HepG2 (cell line): ENCODE data around the gene MAGIX. TPM values are rescaled to one million over a fixed set of nuclear protein-coding genes. Genes with fewer than 3 reads are reported as not detected.
A peak's percentile ranks its signal among the peaks of the same experiment; 100 is the strongest.

Experiments used
- BCL6 ChIP-seq: IDR thresholded peaks from 2 replicates; pipeline ENCODE4 v1.6.1; 2016; ENCODE audit warnings: missing genetic modification reagents, missing compliant biosample characterization
- CTCF ChIP-seq: sonication (generic); formaldehyde crosslinking; IDR thresholded peaks from 2 replicates; pipeline ENCODE4 v1.5.0; 2020; ENCODE audit warnings: mild to moderate bottlenecking, missing genetic modification reagents, moderate library complexity
- FLYWCH1 ChIP-seq: sonication (generic); formaldehyde crosslinking; IDR thresholded peaks from 2 replicates; pipeline ENCODE4 v1.8.1; 2023; ENCODE audit warnings: mild to moderate bottlenecking, missing genetic modification reagents
- GATAD2A ChIP-seq: IDR thresholded peaks from 2 replicates; pipeline ENCODE4 v1.6.1; 2016
- GFI1 ChIP-seq: sonication (generic); formaldehyde crosslinking; IDR thresholded peaks from 2 replicates; pipeline ENCODE4 v1.5.0; 2020; ENCODE audit warnings: missing genetic modification reagents, mild to moderate bottlenecking, borderline replicate concordance
- HDAC2 ChIP-seq: sonication (generic); formaldehyde crosslinking; IDR thresholded peaks from 2 replicates; pipeline ENCODE4 v1.4.0; 2020; ENCODE audit warnings: missing genetic modification reagents
- LRRFIP1 ChIP-seq: sonication (generic); formaldehyde crosslinking; conservative IDR thresholded peaks from 2 replicates; pipeline ENCODE4 v1.4.0; 2020; ENCODE audit warnings: missing genetic modification reagents
- MXI1 ChIP-seq: IDR thresholded peaks from 3 replicates; pipeline ENCODE4 v1.6.1; 2012; ENCODE audit warnings: low read depth, low read length, inconsistent platforms, borderline replicate concordance
- TFE3 ChIP-seq: IDR thresholded peaks from 2 replicates; pipeline ENCODE4 v1.6.1; 2016
- THAP9 ChIP-seq: sonication (generic); formaldehyde crosslinking; IDR thresholded peaks from 2 replicates; pipeline ENCODE4; 2020; ENCODE audit warnings: missing genetic modification reagents, mild to moderate bottlenecking, borderline replicate concordance
- THRA ChIP-seq: sonication (generic); formaldehyde crosslinking; IDR thresholded peaks from 2 replicates; pipeline ENCODE4 v1.4.0; 2020; ENCODE audit warnings: missing genetic modification reagents, borderline replicate concordance
- TIGD3 ChIP-seq: sonication (generic); formaldehyde crosslinking; IDR thresholded peaks from 2 replicates; pipeline ENCODE4 v1.5.1; 2020; ENCODE audit warnings: mild to moderate bottlenecking, missing genetic modification reagents, borderline replicate concordance
- ZNF34 ChIP-seq: sonication (generic); formaldehyde crosslinking; IDR thresholded peaks from 2 replicates; pipeline ENCODE4 v1.4.0; 2020; ENCODE audit warnings: mild to moderate bottlenecking, missing genetic modification reagents, borderline replicate concordance
- ZNF460 ChIP-seq: sonication (generic); formaldehyde crosslinking; IDR thresholded peaks from 2 replicates; pipeline ENCODE4 v1.5.1; 2020; ENCODE audit warnings: missing genetic modification reagents, mild to moderate bottlenecking, borderline replicate concordance
- ZNF556 ChIP-seq: sonication (generic); formaldehyde crosslinking; IDR thresholded peaks from 2 replicates; pipeline ENCODE4 v1.4.0; 2020; ENCODE audit warnings: mild to moderate bottlenecking, missing genetic modification reagents, borderline replicate concordance
- ZNF841 ChIP-seq: sonication (generic); formaldehyde crosslinking; IDR thresholded peaks from 2 replicates; pipeline ENCODE4 v1.8.1; 2023; ENCODE audit warnings: missing genetic modification reagents, borderline replicate concordance
- polyA plus RNA-seq, 8 experiments: library from polyadenylated mRNA; depleted of rRNA in 3 of 8; stranded (reverse) in 7 of 8; unstranded in 1 of 8; fragments of >200 nt; fragmentation: Illumina TruSeq in 4 of 8; extraction: Trizol in 4 of 8; gene quantifications; 2 replicates each; pipeline versions ENCODE4 v1.2.1 to v1.2.3, GENCODE V29; 2011 to 2016; ENCODE audit warnings: low read depth in 4 of 8, missing spikeins in 1 of 8, mixed read lengths in 1 of 8; ENCODE audit not compliant: insufficient read depth in 1 of 8
- total RNA-seq, 5 experiments: library from RNA; depleted of rRNA; stranded (reverse); fragments of >200 nt; fragmentation: Illumina TruSeq; extraction: Trizol; gene quantifications; 2 replicates each; pipeline ENCODE4 v1.2.3, GENCODE V29; 2016; ENCODE audit warnings: low read depth in 1 of 5

MAGIX gene
- total and polyA plus RNA-seq, 2 of the 13 experiments (the other 11 are each of a cell fraction or from before 2014, with no cell fraction given) = 0.63 to 1.2 TPM

GRCh38 chrX:49186125-49187027, 23.8 kb downstream of the MAGIX start, which contains the start of gene PRICKLE3 (continued):
- no peak for TF ChIP-seq THAP9 (CRISPR knock-in tag)
- peak; percentile 87; the same call in 1 of the 3 replicates for TF ChIP-seq MXI1
- TF ChIP-seq HDAC2 = peak; percentile 44; the same call in 1 of the 2 replicates
- peak; percentile 26; the same call in 1 of the 2 replicates for TF ChIP-seq GFI1 (CRISPR knock-in tag)
- TF ChIP-seq THRA = peak; percentile 49
- TF ChIP-seq ZNF460 (CRISPR knock-in tag) = no peak
- no peak for TF ChIP-seq TFE3
- peak; percentile 42; the same call in 1 of the 2 replicates for TF ChIP-seq GATAD2A (CRISPR knock-in tag)
- no peak for TF ChIP-seq LRRFIP1 (CRISPR knock-in tag)
- no peak for TF ChIP-seq TIGD3 (CRISPR knock-in tag)
- peak; percentile 22; the same call in 1 of the 2 replicates for TF ChIP-seq BCL6 (CRISPR knock-in tag)
- TF ChIP-seq CTCF (CRISPR knock-in tag) = peak; percentile 84
- no peak for TF ChIP-seq ZNF556 (CRISPR knock-in tag)
- TF ChIP-seq FLYWCH1 = no peak
- TF ChIP-seq ZNF841 = no peak
- no peak for TF ChIP-seq ZNF34
